Erythroblast (primary cell): Measurements from ENCODE around the gene CCNE1.

ENCODE experiments used
- GATA1 ChIP-seq: IDR thresholded peaks from 2 replicates; pipeline ENCODE4 v1.6.1; 2011; ENCODE audit warnings: low read depth, mild to moderate bottlenecking, control low read depth, low read length, moderate library complexity
- POLR2A ChIP-seq: IDR thresholded peaks from 2 replicates; pipeline ENCODE4 v1.6.1; 2011; ENCODE audit warnings: mild to moderate bottlenecking, low read length

- TF ChIP-seq POLR2A (no peak), GATA1 (no peak)
Measured at GRCh38 chr19:29768166-29768565, 43.6 kb upstream of the CCNE1 start.
